Measurements from ENCODE around the gene SCUBE3.

SCUBE3 gene

DNA sequence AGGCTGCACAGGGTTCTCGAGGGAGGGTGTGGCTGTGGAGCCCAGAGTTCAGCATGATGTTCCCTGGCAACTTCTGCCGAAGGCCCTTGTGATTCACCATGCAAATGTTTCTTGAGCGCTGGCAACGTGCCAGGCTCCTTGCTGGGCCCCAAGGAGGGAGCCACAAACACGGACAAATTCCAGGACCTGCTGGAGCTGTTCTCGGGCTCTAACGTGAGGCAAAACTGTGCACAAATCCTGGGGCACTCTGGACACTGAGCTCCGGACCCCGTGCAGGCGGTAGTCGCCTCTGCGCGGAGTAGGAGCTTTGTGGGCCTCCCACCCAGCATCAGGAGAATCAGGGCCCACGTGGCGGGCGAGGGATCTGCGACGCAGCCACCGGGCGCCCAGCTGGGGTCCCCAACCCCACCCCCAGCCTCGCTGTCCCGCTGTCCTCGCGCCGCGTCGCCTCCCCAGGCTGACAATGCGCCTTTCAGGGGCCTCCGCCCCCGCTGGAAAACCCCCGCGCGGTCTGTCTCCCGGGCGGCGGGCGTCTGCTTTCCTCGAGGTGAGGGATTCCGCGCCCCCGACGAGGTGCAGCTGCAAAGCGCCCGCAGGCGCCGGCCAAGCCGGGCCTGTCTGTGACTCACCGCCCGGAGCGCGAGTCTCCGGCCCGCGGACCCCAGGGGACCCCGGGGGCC lies 31.7 kb upstream of the SCUBE3 start:
- peak; percentile 66 for DNase-seq

DNA sequence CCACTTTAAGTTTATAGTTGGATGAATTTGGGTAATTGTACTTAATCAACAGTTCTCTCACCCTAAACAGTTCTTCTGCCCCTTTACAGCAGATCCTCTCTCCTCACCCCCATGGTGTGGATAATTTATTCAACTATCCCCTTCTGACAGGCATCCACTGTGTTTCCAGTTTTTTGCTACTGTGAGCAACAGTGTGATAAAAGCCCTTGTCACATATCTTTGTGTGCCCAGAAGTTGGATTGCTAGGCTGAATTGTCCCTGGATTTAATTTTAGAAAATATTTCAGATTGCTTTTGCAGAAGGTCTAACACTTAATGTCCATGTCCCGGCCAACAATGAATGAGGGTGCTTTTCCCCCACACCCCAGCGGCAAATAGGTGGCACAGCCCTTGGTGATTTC lies 30.5 kb upstream of the SCUBE3 start:
- DNase-seq, result no peak

DNA sequence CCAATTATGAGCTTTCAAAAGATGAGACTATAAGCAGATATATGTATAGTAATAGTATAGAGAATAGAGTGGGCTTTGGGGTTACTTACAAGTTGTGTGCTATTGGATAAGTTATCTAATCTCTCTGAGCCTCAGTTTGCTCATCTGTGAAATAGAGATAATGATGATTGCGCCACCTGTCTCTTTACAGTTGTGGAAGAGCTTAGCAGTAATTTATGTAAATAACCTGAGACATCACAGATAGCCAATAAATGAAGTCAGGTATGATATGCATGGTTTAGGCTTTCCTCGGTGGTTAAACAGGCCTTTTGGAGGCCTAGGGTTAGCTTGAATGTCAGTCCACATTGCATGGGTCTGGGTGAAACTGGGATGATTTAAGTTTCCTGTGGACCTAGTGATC lies 29.8 kb upstream of the SCUBE3 start:
- no peak for DNase-seq

DNA sequence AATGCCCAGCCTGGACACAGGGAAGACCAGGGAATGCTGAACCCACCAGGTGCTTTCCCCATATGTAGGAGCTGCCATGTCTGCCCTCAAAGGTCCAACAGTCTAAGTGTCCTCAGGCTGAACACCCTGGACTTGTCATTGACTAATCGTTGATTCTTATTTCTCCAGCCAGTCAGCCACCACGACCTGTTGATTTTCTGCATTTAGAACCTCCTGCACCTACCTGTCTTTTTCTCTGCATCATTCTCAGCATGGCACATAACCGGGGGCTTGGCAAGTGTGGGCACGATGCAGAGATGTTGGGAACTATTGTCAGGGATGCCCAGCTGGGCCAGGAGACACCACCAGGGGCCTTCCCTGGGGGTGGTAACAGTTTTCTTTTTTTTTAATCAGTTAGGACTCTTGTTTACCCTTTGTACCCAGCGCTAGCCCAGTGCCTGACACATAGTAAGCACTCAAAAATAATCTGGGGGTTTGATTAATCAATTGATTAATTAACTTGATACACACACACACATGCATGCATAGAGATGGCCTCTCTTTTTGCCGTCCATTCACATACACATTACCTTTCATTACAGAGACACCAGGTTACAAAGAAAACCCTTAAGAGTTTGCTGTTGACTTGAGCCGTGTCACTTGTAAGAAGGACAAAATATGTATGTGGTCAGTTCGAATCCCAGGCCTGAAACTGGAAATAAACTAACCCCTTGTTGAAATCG lies 29.0 kb upstream of the SCUBE3 start:
- DNase-seq, result no peak

DNA sequence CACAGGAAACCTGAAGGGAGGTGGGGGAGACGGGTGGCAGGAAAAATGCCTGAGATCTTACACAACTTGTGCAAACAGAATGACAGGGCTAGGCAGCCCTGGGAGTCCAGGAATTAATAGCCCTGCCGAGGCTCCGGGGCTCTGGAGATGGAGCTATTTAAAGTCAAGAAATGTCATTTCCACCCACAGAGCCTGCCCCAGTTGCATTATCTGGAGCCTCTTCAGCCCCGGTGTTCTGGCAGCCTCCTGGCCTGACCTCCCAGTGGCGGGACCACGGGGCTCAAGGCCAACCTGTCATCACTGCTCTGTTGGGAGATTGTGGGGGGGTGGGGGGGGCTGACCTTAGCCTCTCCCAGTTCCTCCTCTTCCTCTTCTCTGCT lies 28.5 kb upstream of the SCUBE3 start:
- no peak for DNase-seq

DNA sequence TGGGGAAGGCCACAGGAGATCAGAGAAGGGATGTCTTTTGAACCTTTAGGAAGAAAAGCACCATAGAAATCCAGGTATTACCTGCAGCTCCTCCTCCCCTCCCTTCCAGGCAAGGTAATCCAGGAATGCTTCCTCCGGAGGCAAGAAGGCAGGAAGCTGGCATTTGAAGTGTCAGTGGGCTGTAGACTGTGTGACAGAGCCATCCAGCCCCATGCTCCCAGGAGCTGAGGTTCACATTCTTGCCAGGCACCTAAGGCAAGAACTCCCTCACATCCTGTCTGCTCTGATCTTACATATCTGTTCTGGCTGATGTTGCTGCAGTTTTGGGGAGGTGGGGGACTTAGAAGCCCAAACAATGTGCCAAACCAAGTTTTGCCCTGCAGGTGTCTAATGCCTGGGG lies 27.8 kb upstream of the SCUBE3 start:
- DNase-seq, result no peak

DNA sequence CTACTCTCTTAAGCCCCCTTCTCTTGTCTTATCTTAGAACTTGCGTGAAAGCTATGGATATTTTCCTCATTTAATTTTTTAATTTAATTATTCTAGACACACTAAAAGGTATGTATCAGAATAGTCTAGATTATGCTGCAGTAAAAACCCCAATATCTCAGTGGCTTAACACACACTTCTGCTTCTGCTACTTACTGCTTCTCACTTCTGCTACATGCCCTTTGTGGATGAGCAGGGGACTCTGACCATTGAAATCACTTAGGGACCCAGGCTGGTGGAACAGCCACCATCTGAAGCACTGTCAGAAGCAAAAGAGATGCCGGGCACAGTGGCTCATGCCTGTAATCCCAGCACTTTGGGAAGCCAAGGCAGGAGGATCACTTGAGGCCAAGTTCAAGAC lies 27.2 kb upstream of the SCUBE3 start:
- no peak for DNase-seq

DNA sequence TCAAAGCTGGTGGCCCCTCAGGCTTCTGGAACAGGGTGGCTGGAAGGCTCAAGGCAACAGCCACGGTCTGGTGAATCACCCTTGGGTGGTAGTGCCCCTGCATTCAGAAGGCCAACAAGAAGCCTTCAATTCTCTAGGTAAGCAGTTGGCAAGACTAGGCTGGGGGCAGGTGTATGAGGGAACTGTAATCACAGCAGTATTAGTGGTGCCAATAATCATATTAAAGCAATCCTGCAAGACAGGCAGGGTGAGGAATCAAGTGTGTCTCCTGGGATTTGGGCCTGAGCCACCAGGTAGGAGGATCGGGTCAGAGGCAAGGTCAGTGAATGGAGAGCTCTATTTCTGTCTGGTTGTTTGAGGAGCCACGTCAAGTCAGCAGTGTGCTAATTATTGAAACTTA lies 24.9 kb upstream of the SCUBE3 start:
- DNase-seq, result no peak

DNA sequence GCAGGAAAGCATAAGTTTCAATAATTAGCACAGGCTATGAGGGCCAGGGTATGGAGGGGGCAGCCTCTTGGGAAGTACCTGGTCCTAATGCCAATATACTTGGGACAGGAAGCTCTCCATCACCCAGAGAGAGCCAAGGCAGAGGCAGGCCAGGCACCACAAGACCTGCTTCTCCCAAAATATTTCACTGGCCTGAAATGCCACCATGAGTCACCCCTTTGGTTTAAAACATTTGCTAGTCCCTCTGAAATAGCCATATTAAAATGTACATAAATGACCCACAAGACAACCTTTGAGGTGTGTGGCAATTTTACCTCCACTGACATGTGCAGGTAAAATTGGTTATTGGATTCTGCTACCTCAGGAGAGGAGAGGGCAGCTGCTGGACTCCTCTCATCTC lies 23.4 kb upstream of the SCUBE3 start:
- DNase-seq, result no peak

DNA sequence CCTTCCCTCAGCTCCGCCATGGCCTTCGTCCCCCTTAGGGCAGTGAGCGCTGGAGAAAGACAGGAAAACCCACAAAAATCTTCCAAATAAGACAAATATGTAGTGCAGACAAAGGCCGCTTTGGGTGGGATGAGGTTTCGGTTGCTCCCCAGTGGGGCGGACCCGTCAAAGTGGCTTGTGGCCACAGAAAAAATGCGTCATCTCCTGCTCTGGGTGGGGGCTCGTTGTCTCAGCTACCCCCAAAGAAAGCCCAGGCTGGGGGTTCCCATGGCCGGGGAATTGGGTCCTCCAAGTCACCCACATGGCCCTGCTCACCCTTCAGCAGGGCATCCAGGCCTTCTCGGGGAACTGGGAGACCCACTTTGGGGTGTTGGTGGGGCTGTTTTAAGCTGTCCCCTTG lies 21.9 kb upstream of the SCUBE3 start:
- DNase-seq, result no peak

DNA sequence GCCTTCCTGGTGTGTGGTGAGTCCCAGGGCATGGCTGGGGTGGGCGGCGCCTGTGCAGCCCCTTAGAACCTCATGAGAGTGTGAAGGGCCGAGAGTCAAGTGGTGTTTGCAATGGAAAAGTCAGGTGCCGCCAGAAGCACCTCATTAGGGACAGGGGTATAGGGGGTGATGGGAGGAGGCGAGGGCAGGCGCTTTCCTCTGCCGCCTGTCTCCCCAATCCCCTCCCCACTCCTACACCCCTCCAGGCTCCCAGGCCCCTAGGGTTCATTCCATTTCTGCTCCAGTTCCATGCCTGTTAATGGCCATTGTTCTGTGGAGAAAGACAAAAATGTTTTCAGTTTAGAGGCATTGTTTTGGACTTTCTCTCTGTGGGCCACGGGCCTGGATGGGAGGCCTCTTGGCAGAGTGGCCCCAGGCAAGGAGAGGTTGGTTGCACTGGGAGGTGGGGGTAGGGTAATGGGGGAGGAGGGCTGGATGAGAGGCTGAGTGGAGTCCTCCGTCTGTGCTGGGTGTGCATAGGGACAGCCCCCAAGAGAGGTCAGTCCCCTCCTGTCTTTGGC lies 21.4 kb upstream of the SCUBE3 start:
- DNase-seq, result no peak

DNA sequence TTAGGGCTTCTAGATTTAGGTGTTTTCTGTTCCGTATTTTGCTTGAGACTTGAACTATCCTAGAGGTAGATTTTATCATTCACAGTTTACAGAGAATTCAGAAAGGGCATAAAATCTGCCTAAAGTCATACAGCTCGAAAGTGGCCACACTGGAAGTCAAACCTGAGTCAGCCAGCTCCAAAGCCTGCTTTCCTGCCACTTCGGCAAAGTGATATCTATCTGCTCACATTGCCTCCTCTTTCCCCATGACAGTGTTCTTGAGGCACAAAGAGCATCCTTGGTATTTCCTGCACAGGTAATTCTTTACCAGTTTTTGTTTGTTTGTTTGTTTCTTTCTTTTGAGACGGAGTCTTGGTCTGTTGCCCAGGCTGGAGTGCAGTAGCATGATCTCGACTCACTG lies 19.4 kb upstream of the SCUBE3 start:
- no peak for DNase-seq

DNA sequence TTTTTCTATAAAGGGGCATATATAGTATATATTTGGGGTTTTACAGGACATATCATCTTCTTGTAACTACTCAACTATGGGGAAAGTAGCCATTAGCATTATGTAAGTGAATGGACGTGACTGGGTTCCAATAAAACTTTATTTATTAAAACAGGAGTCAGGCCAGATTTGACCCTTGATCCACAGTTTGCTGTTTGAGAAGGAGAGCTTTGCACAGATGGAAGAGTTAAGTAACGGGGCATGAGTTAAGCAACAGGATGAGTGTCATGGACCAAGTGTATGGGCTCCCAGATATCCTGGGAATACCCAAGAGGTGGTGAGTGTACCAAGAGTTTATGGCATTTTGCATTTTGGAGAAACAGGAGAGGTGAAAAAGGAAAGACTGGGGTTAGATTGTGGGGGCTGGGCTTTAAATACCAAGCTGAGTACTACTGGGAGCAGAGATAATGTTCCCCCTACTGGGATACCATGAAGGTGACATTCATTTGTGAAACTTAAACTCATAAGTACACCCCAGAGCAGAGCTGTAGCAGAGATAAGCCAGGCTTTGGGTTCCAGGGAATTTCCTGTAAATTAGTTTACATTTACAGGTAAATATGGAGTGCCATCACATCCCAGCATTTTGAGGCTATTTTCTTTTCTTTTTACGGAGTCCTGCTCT lies 18.5 kb upstream of the SCUBE3 start:
- no peak for DNase-seq

DNA sequence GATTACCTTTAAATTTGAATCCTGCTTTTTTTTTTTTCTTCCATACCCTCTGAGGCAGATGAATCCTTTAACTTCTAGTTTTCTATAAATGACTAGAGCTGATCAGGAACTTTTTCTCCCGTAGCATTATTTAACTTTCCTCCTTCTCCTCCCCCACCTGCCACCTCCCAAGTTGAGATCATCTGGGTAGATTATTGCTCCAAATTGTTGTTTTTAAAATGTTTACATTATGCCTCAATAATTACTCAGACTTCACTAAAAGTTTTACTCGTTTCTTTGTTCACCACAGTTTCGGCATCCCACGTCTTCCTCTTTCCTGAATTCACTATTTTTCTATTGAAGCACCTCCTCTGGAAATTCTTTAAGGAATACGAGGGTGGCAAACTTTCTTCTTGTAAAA lies 16.6 kb upstream of the SCUBE3 start:
- DNase-seq, result no peak

DNA sequence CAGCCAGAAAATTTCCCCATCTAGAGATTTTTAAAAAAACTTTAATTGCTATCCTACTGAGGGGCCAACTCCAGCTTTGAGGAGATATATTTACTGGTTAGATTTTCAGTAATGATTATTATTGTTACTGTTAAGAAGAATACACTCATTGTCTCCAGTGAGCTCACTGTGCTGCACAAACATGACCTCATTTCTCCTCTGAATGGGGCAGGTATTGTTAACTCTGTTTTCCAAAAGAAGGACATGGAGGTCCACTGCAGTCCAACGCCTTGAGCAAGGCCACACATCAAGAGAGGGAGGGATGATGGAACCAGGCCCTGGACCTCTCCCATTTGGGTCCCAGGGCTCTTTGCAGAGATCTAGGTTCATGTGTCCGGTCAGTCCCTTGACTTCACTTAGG lies 13.9 kb upstream of the SCUBE3 start:
- no peak for DNase-seq

DNA sequence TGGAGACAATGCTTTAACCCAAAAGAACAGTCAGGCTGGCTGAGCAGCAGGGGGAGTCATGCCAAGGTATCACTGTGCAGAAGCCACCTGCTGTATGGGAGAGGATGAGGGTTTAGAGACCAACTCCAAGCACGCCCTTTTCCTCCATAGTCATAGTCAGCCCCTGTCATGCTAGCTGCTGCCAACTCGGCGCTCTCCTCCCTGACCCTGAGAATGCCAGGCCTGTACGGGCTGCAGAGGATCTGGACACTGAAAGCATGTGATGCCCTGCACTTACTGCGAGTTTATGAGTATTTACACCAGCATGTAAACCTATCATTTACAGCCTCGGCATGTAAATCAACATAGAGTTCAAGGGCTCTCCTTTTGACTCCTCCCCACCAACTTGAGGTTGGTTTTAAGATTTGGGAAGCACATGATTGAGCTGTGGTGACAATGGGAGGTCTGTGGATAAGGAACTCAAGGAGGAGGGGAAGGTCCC lies 11.7 kb upstream of the SCUBE3 start:
- DNase-seq, result no peak

DNA sequence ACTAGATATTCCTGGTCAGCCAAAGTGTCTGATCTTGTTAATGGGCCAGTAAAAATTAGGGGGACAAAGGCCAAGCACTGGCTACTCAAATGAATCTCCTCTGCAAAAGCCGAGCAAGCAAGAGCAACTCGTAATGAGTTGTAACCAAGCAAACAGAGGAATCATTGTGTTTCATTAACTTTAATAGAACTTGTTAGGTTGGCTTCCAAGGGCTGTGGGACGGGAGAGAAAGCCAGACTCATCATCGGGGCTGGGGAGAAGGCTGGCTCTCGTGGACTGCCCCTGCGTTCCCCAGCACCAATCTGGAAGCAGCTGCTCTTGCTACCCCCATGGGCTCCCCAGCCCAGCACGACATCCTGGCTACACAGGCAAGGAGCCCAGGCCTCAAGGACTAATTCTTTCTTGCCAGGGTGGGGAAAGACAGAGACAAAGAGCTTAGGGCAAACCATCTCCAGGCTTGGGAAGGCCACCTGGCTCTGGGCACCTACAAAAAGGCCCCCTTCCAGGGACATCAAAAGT lies 10.5 kb upstream of the SCUBE3 start:
- DNase-seq, result no peak

DNA sequence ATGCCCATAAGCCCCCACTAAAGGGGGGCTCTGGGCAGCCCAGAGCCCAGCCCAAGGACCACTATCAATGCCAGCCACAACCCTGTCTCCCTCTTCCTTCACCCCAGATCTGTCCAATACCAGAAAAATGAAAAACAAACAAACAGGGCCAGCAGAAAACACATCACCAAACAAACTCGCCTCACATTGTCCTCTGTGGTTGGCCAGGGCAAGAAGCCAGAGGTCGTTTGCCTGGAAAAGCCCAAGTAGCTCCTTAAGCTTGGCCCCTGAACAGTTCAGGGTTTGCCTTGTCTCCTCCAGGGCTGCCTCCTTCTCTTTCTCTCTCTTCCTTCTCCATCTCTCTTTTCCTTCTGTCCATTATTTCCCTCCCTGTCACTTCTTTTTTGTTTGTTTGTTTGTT lies 10.1 kb upstream of the SCUBE3 start:
- DNase-seq, result no peak

DNA sequence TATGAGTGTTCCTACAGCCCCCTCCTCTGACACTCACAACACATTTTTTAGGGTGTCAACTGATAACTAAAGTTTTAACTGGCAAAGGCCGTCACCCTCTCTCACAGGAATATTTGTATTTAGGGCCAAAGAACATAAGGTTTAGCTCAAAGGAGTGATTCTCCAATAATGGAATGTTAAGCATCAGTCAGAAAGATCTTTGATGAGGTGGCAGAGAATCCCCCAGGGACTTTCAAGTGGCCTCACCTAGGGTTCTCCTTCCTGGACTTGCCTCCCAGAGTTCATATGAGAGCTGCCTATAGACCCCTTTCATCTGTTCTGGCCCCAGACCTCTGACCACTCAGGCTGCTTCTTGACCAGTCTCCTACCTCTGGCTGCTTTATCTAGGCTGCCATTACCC lies 7.4 kb upstream of the SCUBE3 start:
- no peak for DNase-seq

DNA sequence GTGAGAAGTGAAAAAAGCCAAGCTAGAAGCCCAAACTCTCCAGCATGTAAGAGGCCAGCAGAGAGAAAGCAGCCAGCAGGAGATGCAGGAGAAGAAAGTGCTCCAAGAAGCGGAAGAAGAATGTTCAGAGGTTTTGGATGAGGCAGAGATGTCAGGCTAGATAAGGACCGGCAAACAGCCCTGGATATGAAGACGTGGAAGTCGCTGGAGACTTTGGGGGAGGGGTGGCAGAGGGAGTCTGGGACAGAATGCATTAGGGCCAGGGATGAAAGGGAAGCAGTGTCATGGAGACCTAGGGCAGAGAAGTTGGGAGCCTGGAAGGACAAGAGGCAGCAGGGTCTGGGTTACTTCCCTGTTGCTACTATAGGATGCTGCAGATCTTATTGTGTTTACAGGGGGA lies 5.3 kb upstream of the SCUBE3 start:
- no peak for DNase-seq

DNA sequence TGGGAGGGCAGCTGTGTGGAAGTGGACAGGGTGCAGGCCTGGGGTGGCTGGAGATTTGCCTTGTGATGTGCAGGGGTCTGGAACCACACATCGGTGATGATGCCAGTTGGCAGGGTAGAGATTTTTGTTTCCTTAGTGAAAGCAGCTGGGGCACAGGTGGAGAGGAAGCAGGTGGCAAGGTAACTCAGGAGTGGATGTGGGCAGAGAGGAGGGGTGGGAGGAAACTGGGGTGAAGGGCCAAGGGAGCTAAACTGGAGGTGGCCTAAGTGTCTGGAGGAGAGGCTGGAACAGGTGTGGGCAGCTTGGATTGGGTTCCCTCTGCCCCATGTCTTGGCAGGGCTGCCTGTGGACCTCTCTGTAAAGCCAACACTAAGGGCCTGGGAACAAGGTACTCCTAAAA lies 4.7 kb upstream of the SCUBE3 start:
- no peak for DNase-seq

DNA sequence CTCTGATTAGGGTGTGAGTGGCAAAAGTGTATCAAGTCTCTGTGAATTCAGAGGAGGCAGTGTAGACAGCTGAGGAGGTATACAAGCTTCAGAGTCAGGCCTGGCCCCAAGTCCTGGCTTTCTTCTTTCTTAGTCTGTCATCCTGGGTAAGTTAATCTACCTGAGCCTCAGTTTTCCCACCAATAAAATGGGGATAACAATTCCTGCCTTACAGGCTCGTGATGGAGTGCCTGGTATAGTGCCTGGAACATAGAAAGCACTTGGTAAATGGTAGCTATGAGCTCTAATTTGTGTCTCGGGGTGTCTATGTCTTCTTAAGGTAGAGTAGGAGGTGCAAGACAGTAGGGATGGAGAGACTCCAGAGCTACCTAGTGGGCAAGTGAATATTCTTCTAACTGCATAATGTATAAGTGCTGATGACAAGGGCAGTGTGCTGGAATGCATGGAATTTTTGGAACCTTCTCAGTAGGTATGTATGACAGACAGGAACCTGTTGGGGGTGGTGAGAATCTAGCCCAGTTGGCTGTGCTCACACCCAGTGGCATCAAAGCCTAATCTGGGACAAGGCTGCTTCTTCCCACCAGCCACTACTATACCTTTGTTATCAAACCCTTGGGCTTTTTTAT lies 4.0 kb upstream of the SCUBE3 start:
- no peak for DNase-seq

DNA sequence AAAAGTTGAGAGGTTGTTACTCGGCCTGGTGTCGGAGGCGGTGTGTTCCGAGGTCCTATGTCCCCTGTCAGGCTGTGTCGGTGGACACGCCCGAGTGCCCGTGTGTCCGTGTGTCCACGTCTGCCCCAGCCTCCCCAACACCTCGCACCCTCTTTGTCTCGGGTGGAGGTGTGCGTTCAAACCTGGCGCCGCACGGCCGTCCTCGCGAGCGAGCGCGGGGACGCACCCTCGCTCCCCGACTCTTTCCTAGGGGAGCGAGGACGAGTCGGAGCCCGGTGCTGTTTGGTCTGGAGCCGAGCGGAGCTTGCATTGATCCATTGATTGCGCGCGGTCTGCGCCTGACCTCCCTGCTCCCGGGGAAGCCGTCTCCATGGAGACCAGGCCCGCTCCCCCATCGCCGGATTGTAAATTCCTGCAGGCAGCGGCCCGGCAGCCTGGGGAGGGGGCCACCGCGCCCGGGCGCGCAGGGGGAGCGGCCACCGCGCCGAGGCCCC lies 411 bp upstream of the SCUBE3 start:
- peak; percentile 52 for DNase-seq

All from right forelimb (tissue), 1 donor.